ENCODE measurements around the gene CDH4. TPM values are rescaled to one million over a fixed set of nuclear protein-coding genes. Genes with fewer than 3 reads are reported as not detected.

Gene CDH4
- total and polyA plus RNA-seq, 2 of the 8 experiments (the other 6 are each of a cell fraction or from before 2014, with no cell fraction given): 4.3 to 7.9 TPM

- no peak overlapping the region for H3K4ac ChIP-seq (replicated peaks; ENCODE audit: insufficient read length, low read depth, low read length)
- H2BK20ac ChIP-seq (ENCODE audit: low read length): no peak overlapping the region
- POLR2A ChIA-PET (ENCODE audit: partially characterized antibody): interaction anchor here (1.0 kb wide), 1 partner anchor 13 kb away, joined by 4 read pairs; no protein-coding TSS in a partner anchor
- no peak overlapping the region for H3K4me2 ChIP-seq (ENCODE audit: insufficient read depth in 1 of 2, low read depth in 2 of 2, low read length in 2 of 2)
- no peak overlapping the region for H3K14ac ChIP-seq (ENCODE audit: insufficient read length)
- H3K27me3 ChIP-seq (replicated peaks in 1 of 4; ENCODE audit: control insufficient read depth in 3 of 4, extremely low read depth in 1 of 4, insufficient read depth in 3 of 4, low read length in 3 of 4): peaks cover 0 to 2% (median 0%) of the 10 kb centered on the region in 4 experiments; a peak in 2 of 7 replicates
- no peak overlapping the region for H4K91ac ChIP-seq (replicated peaks; ENCODE audit: insufficient read length, low read length)
- H3K27ac ChIP-seq (ENCODE audit: low read depth, low read length): no peak overlapping the region
- no peak overlapping the region for H4K5ac ChIP-seq (ENCODE audit: insufficient read length, low read depth, low read length)
- peaks cover 0 to 13% of the 10 kb centered on the region in 2 experiments for H4K20me1 ChIP-seq (replicated peaks in 1 of 2; ENCODE audit: control insufficient read depth in 1 of 2, insufficient read depth in 2 of 2, low read length in 2 of 2)
- no peak overlapping the region for H2BK12ac ChIP-seq (ENCODE audit: low read depth, low read length)
- no peaks in the 10 kb centered on the region for H3K9me3 ChIP-seq (ENCODE audit: insufficient read depth in 2 of 2, low read depth in 1 of 2, low read length in 1 of 2)
- no peak overlapping the region; the same call in 1 of the 2 replicates for H3K18ac ChIP-seq (ENCODE audit: extremely low read depth, low read length)
- no peak overlapping the region for H3K56ac ChIP-seq (replicated peaks; ENCODE audit: insufficient read length, low read depth, low read length)
- H2BK120ac ChIP-seq (replicated peaks; ENCODE audit: low read depth, low read length): no peak overlapping the region
- H3K79me2 ChIP-seq (ENCODE audit: control insufficient read depth in 1 of 2, insufficient read depth in 2 of 2, low read length in 2 of 2): no peaks in the 10 kb centered on the region
- H3K4me3 ChIP-seq (ENCODE audit: extremely low read depth in 1 of 4, insufficient read depth in 2 of 4, low read depth in 3 of 4, low read length in 4 of 4): no peak overlapping the region
- no peaks in the 10 kb centered on the region for H3K36me3 ChIP-seq (ENCODE audit: control insufficient read depth in 2 of 4, insufficient read depth in 4 of 4, low read length in 3 of 4)
- no peak overlapping the region for H3K23ac ChIP-seq (ENCODE audit: insufficient read length)
- peaks cover 7% of the 10 kb centered on the region; the same call in 1 of the 2 replicates for H3K79me1 ChIP-seq (ENCODE audit: low read depth, low read length)
- H4K8ac ChIP-seq (ENCODE audit: extremely low read depth, insufficient read depth, low read length): no peak overlapping the region; the same call in 1 of the 2 replicates
- DNase-seq (ENCODE audit: low read depth in 1 of 2, low spot score in 2 of 2) (no peak), FAIRE-seq (no peak)
- peaks cover 2 to 8% (median 6%) of the 10 kb centered on the region in 4 experiments; a peak in 5 of 7 replicates for H3K4me1 ChIP-seq (replicated peaks in 1 of 4; ENCODE audit: control insufficient read depth in 3 of 4, insufficient read depth in 4 of 4, low read length in 3 of 4)
- H2AK5ac ChIP-seq (ENCODE audit: low read depth, low read length): no peak overlapping the region
- CTCF ChIA-PET (ENCODE audit: partially characterized antibody): interaction anchor here (0.5 to 1.6 kb wide), 4 partner anchors 50 to 236 kb away, joined by 3 to 4 read pairs (median 3); no protein-coding TSS in a partner anchor
- no peak for TF ChIP-seq CTBP2 (IDR thresholded peaks at IDR 0.05; ENCODE audit: borderline replicate concordance, insufficient read depth, insufficient read length, low read length)
- TF ChIP-seq USF2 (IDR thresholded peaks at IDR 0.05; ENCODE audit: low read length): no peak
- TF ChIP-seq ATF2 (IDR thresholded peaks at IDR 0.05; ENCODE audit: low read length): no peak
- no peak for TF ChIP-seq TAF7 (optimal IDR thresholded peaks at IDR 0.05; ENCODE audit: borderline replicate concordance, low read depth, low read length)
- 69% methylated on average over 13 of the region's 13 CpGs; no CpG with 5 or more reads in 1 of the 2 experiments for WGBS, 2 experiments (ENCODE audit: extremely low coverage in 1 of 2, insufficient coverage in 1 of 2, insufficient read length in 1 of 2, insufficient replicate concordance in 2 of 2, low coverage in 1 of 2, low lambda C conversion rate in 2 of 2, missing lambda C conversion rate in 1 of 2)
- no peak overlapping the region for H3K9ac ChIP-seq (replicated peaks in 1 of 4; ENCODE audit: extremely low read depth in 1 of 4, low read depth in 3 of 4, low read length in 3 of 4)
- no peak overlapping the region for H2BK15ac ChIP-seq (ENCODE audit: low read length)
- no peak overlapping the region for H2BK5ac ChIP-seq (ENCODE audit: low read depth, low read length)
- H2AFZ ChIP-seq (ENCODE audit: low read length): no peak overlapping the region
- H3K23me2 ChIP-seq (ENCODE audit: low read depth, low read length): peaks cover 4% of the 10 kb centered on the region; the same call in 1 of the 2 replicates
These were observed 60.9 kb downstream of the CDH4 start for GRCh38 chr20:61312925-61313324.

Data from H1 (cell line).